SK-N-SH treated with all-trans-retinoic acid at 6 μM for 48 hours (cell line): Measurements from ENCODE around the gene DNAJB12.

Source experiments
- ARNTL ChIP-seq: fragments of 450-650 bp; formaldehyde crosslinking; IDR thresholded peaks from 2 replicates; pipeline ENCODE4 v1.5.0; 2020; ENCODE audit warnings: low read depth, mild to moderate bottlenecking, moderate library complexity, borderline replicate concordance
- CREB5 ChIP-seq: fragments of 250-450 bp; sonication (Bioruptor Pico); IDR thresholded peaks from 2 replicates; pipeline ENCODE4 v1.5.1; 2020; ENCODE audit warnings: low read depth, mild to moderate bottlenecking, moderate library complexity
- ISL1 ChIP-seq: fragments of 250-450 bp; sonication (Bioruptor Pico); IDR thresholded peaks from 2 replicates; pipeline ENCODE4 v2.1.2; 2022; ENCODE audit warnings: mild to moderate bottlenecking, moderate library complexity
- RARB ChIP-seq: fragments of 250-450 bp; sonication (Bioruptor Pico); IDR thresholded peaks from 2 replicates; pipeline ENCODE4 v1.8.0; 2021; ENCODE audit warnings: mild to moderate bottlenecking, moderate library complexity
- SNAI2 ChIP-seq: fragments of 250-450 bp; sonication (Bioruptor Pico); IDR thresholded peaks from 2 replicates; pipeline ENCODE4 v1.5.0; 2020; ENCODE audit warnings: mild to moderate bottlenecking, moderate library complexity
- TOX ChIP-seq: fragments of 250-450 bp; sonication (Bioruptor Pico); IDR thresholded peaks from 2 replicates; pipeline ENCODE4 v1.8.0; 2021; ENCODE audit warnings: mild to moderate bottlenecking, moderate library complexity, borderline replicate concordance
- ZFP3 ChIP-seq: fragments of 250-450 bp; sonication (Bioruptor Pico); IDR thresholded peaks from 2 replicates; pipeline ENCODE4 v1.5.0; 2020; ENCODE audit warnings: mild to moderate bottlenecking, moderate library complexity
- ZNF70 ChIP-seq: fragments of 450-650 bp; formaldehyde crosslinking; IDR thresholded peaks from 2 replicates; pipeline ENCODE4 v1.5.0; 2020; ENCODE audit warnings: mild to moderate bottlenecking, moderate library complexity

- TF ChIP-seq RARB (CRISPR knock-in tag) (no peak), ARNTL (CRISPR knock-in tag) (no peak), ZNF70 (CRISPR knock-in tag) (no peak), ZFP3 (CRISPR knock-in tag) (no peak), TOX (CRISPR knock-in tag) (no peak), CREB5 (no peak), ISL1 (no peak), SNAI2 (CRISPR knock-in tag) (no peak)
Measured at GRCh38 chr10:72367301-72367960, 12.7 kb upstream of the DNAJB12 start.
